HEK293 (cell line): Measurements from ENCODE around the gene GPR162.
"Not testable (repeated sequence)": the region's sequence is repeated elsewhere in the genome, so short reads cannot be mapped to it uniquely, and the experiment has no call there.

Experiments
- CTCF ChIA-PET: fragments of 350-600 bp; formaldehyde crosslinking; extraction: SDS; loops from one replicate; lab custom pipeline; 2021; ENCODE audit warnings: antibody characterized with exemption; lab: Yijun Ruan, JAX
- POLR2A ChIA-PET: fragments of 300-600 bp; formaldehyde crosslinking; extraction: SDS; loops from one replicate; lab custom pipeline; 2020; ENCODE audit warnings: antibody characterized with exemption, inconsistent platforms; lab: Yijun Ruan, JAX
- H3K27ac ChIP-seq: fragments of 200-500 bp; sonication (Bioruptor generic); 2 replicates; pipeline ENCODE4 v1.5.1; 2014; ENCODE audit warnings: low read depth, low read length, control low read depth, inconsistent platforms; ENCODE audit errors: extremely low read depth
- H3K36me3 ChIP-seq, 2 experiments: fragments of 200-500 bp in 1 of 2; sonication (Bioruptor generic) in 1 of 2; 1 replicate in 1 of 2; 2 replicates in 1 of 2; pipeline ENCODE4 v1.5.1; 2014 to 2017; ENCODE audit warnings: inconsistent platforms in 2 of 2, low read length in 2 of 2; ENCODE audit not compliant: control insufficient read depth in 2 of 2, insufficient read depth in 1 of 2
- H3K4me1 ChIP-seq: fragments of 200-500 bp; sonication (Bioruptor generic); 2 replicates; pipeline ENCODE4 v1.5.1; 2014; ENCODE audit warnings: mild to moderate bottlenecking, low read length, inconsistent platforms; ENCODE audit not compliant: control insufficient read depth, insufficient read depth
- H3K4me3 ChIP-seq: 2 replicates; pipeline ENCODE4 v1.5.1; 2011; ENCODE audit warnings: low read depth, mild to moderate bottlenecking, control low read depth, low read length, moderate library complexity
- H3K9me3 ChIP-seq: fragments of 200-500 bp; sonication (Bioruptor generic); 2 replicates; pipeline ENCODE4 v1.5.1; 2014; ENCODE audit warnings: low read depth, low read length, inconsistent platforms; ENCODE audit not compliant: control insufficient read depth, insufficient read depth
- CTCF ChIP-seq: fragments of 450-650 bp; formaldehyde crosslinking; IDR thresholded peaks from 2 replicates; pipeline ENCODE4 v1.5.1; 2016; ENCODE audit warnings: missing biosample characterization, missing genetic modification characterization
- GLI2 ChIP-seq: fragments of 450-650 bp; formaldehyde crosslinking; IDR thresholded peaks from 2 replicates; pipeline ENCODE4; 2017; ENCODE audit warnings: missing biosample characterization, missing genetic modification characterization, low read depth, borderline replicate concordance
- GLIS1 ChIP-seq: fragments of 450-650 bp; formaldehyde crosslinking; IDR thresholded peaks from 2 replicates; pipeline ENCODE4 v1.5.1; 2016; ENCODE audit warnings: missing biosample characterization, missing genetic modification characterization
- IKZF3 ChIP-seq: fragments of 450-650 bp; IDR thresholded peaks from 2 replicates; pipeline ENCODE4 v1.5.0; 2018; ENCODE audit warnings: missing biosample characterization, mild to moderate bottlenecking, missing genetic modification characterization, moderate library complexity
- PATZ1 ChIP-seq: fragments of 450-650 bp; formaldehyde crosslinking; IDR thresholded peaks from 2 replicates; pipeline ENCODE4 v1.5.1; 2016; ENCODE audit warnings: missing biosample characterization, missing genetic modification characterization
- PRDM1 ChIP-seq: fragments of 450-650 bp; formaldehyde crosslinking; IDR thresholded peaks from 2 replicates; pipeline ENCODE4; 2016; ENCODE audit warnings: missing biosample characterization, missing genetic modification characterization
- ZBTB17 ChIP-seq: fragments of 450-650 bp; formaldehyde crosslinking; IDR thresholded peaks from 2 replicates; pipeline ENCODE4 v1.5.1; 2016; ENCODE audit warnings: missing biosample characterization, missing genetic modification characterization
- ZFHX2 ChIP-seq: fragments of 450-650 bp; formaldehyde crosslinking; conservative IDR thresholded peaks from 2 replicates; pipeline ENCODE4 v1.5.1; 2016; ENCODE audit warnings: missing biosample characterization, missing genetic modification characterization
- ZNF138 ChIP-seq: fragments of 450-650 bp; formaldehyde crosslinking; IDR thresholded peaks from 2 replicates; pipeline ENCODE4 v1.5.1; 2016; ENCODE audit warnings: missing biosample characterization, missing genetic modification characterization, borderline replicate concordance
- ZNF549 ChIP-seq: fragments of 450-650 bp; IDR thresholded peaks from 2 replicates; pipeline ENCODE4 v1.5.1; 2018; ENCODE audit warnings: missing biosample characterization, missing genetic modification characterization, mild to moderate bottlenecking, inconsistent platforms, moderate library complexity
- ZNF645 ChIP-seq: fragments of 450-650 bp; formaldehyde crosslinking; IDR thresholded peaks from 2 replicates; pipeline ENCODE4; 2016; ENCODE audit warnings: missing biosample characterization, missing genetic modification characterization
- ZNF692 ChIP-seq: fragments of 450-650 bp; formaldehyde crosslinking; IDR thresholded peaks from 2 replicates; pipeline ENCODE4 v1.5.1; 2016; ENCODE audit warnings: missing biosample characterization, missing genetic modification characterization
- ZNF843 ChIP-seq: fragments of 450-650 bp; formaldehyde crosslinking; IDR thresholded peaks from 2 replicates; pipeline ENCODE4 v1.5.1; 2016; ENCODE audit warnings: missing biosample characterization, missing genetic modification characterization
- TF ChIP-seq, protein P1 (sequence below): fragments of 450-650 bp; formaldehyde crosslinking; IDR thresholded peaks from 2 replicates; pipeline ENCODE4 v1.5.1; 2016; ENCODE audit warnings: missing biosample characterization, missing genetic modification characterization, borderline replicate concordance

Gene GPR162

GRCh38 chr12:6869049-6870021 is 47.7 kb downstream of the GPR162 start (continued):
- no peak for TF ChIP-seq ZNF645 (tag by site-specific recombination)

- H3K4me3 ChIP-seq, H3K9me3 ChIP-seq, H3K4me1 ChIP-seq, H3K27ac ChIP-seq: not testable (repeated sequence)
- ChIA-PET CTCF (interaction anchor here (0.5 to 5.3 kb wide), 14 partner anchors 14 to 273 kb away, joined by 3 to 71 read pairs (median 6); partner anchors contain the start of genes CDCA3, MLF2 and USP5), POLR2A (interaction anchor here (1.2 to 5.4 kb wide), 7 partner anchors 10 to 74 kb away, joined by 6 to 88 read pairs (median 12); partner anchors contain the start of genes ATN1, C12orf57, CDCA3 and RNU7-1)
- H3K36me3 ChIP-seq: peaks cover 4 to 49% of the 10 kb centered on the region in 2 experiments; a peak in 2 of 3 replicates
Measured at GRCh38 chr12:6870304-6870703, 48.7 kb downstream of the GPR162 start.

GRCh38 chr12:6871052-6871957 is 49.7 kb downstream of the GPR162 start:
- Histone ChIP-seq H3K4me1 (peaks cover 8% of the 10 kb centered on the region), H3K27ac (0 out of 2 replicates have a peak overlapping the region, but pooled peaks have one; percentile 3), H3K36me3 (peaks cover 4 to 44% of the 10 kb centered on the region in 2 experiments; a peak in 2 of 3 replicates), H3K4me3 (no peak overlapping the region), H3K9me3 (no peaks in the 10 kb centered on the region)
- CTCF ChIA-PET: interaction anchor here (0.5 to 5.3 kb wide), 22 partner anchors 10 to 445 kb away, joined by 3 to 71 read pairs (median 8); partner anchors contain the start of genes CDCA3, LRRC23, MLF2 and USP5
- POLR2A ChIA-PET: interaction anchor here (0.6 to 5.4 kb wide), 16 partner anchors 9 to 318 kb away, joined by 3 to 88 read pairs (median 6); partner anchors contain the start of genes ATN1, C12orf57, CDCA3 and PEX5
- TF ChIP-seq ZFHX2 (peak; percentile 44), ZNF138 (no peak), GLIS1 (tag by site-specific recombination) (peak; percentile 12; the same call in 1 of the 2 replicates), IKZF3 (tag by site-specific recombination) (0 out of 2 replicates have a peak, but pooled peaks have one; percentile 27), PATZ1 (peak; percentile 10), CTCF (tag by site-specific recombination) (no peak), GLI2 (no peak), ZNF843 (tag by site-specific recombination) (no peak), ZNF549 (no peak), ZNF692 (tag by site-specific recombination) (no peak), PRDM1 (tag by site-specific recombination) (no peak), ZBTB17 (tag by site-specific recombination) (peak; percentile 43; the same call in 1 of the 2 replicates)
- TF ChIP-seq, protein P1, sequence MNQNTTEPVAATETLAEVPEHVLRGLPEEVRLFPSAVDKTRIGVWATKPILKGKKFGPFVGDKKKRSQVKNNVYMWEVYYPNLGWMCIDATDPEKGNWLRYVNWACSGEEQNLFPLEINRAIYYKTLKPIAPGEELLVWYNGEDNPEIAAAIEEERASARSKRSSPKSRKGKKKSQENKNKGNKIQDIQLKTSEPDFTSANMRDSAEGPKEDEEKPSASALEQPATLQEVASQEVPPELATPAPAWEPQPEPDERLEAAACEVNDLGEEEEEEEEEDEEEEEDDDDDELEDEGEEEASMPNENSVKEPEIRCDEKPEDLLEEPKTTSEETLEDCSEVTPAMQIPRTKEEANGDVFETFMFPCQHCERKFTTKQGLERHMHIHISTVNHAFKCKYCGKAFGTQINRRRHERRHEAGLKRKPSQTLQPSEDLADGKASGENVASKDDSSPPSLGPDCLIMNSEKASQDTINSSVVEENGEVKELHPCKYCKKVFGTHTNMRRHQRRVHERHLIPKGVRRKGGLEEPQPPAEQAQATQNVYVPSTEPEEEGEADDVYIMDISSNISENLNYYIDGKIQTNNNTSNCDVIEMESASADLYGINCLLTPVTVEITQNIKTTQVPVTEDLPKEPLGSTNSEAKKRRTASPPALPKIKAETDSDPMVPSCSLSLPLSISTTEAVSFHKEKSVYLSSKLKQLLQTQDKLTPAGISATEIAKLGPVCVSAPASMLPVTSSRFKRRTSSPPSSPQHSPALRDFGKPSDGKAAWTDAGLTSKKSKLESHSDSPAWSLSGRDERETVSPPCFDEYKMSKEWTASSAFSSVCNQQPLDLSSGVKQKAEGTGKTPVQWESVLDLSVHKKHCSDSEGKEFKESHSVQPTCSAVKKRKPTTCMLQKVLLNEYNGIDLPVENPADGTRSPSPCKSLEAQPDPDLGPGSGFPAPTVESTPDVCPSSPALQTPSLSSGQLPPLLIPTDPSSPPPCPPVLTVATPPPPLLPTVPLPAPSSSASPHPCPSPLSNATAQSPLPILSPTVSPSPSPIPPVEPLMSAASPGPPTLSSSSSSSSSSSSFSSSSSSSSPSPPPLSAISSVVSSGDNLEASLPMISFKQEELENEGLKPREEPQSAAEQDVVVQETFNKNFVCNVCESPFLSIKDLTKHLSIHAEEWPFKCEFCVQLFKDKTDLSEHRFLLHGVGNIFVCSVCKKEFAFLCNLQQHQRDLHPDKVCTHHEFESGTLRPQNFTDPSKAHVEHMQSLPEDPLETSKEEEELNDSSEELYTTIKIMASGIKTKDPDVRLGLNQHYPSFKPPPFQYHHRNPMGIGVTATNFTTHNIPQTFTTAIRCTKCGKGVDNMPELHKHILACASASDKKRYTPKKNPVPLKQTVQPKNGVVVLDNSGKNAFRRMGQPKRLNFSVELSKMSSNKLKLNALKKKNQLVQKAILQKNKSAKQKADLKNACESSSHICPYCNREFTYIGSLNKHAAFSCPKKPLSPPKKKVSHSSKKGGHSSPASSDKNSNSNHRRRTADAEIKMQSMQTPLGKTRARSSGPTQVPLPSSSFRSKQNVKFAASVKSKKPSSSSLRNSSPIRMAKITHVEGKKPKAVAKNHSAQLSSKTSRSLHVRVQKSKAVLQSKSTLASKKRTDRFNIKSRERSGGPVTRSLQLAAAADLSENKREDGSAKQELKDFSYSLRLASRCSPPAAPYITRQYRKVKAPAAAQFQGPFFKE: peak; percentile 69; the same call in 1 of the 2 replicates
